ENCODE results near the gene MARK3.

Gene MARK3

GRCh38 chr14:103443111-103443510 is 57.9 kb downstream of the MARK3 start:
- Histone ChIP-seq H3K27ac (ENCODE audit: low read depth, low read length) (no peak overlapping the region), H3K27me3 (ENCODE audit: control insufficient read depth, insufficient read depth, low read length) (no peaks in the 10 kb centered on the region), H3K4me3 (ENCODE audit: low read depth, low read length) (no peak overlapping the region), H3K4me1 (ENCODE audit: control insufficient read depth, insufficient read depth, low read length) (peaks cover 21% of the 10 kb centered on the region), H3K9me3 (ENCODE audit: control insufficient read depth, insufficient read depth, low read depth, low read length) (no peaks in the 10 kb centered on the region), H3K36me3 (ENCODE audit: control insufficient read depth, insufficient read depth, low read length) (peaks cover 10% of the 10 kb centered on the region), H3K9ac (ENCODE audit: low read length) (no peak overlapping the region)

GRCh38 chr14:103444837-103445524 is 59.8 kb downstream of the MARK3 start:
- no peaks in the 10 kb centered on the region; the same call in 1 of the 2 replicates for H3K36me3 ChIP-seq (ENCODE audit: control insufficient read depth, insufficient read depth, low read length)
- H3K4me3 ChIP-seq (ENCODE audit: low read depth, low read length) = no peak overlapping the region
- H3K27ac ChIP-seq (ENCODE audit: low read depth, low read length) = no peak overlapping the region
- no peak overlapping the region for H3K9ac ChIP-seq (ENCODE audit: low read length)
- H3K9me3 ChIP-seq (ENCODE audit: control insufficient read depth, insufficient read depth, low read depth, low read length) = no peaks in the 10 kb centered on the region
- H3K27me3 ChIP-seq (ENCODE audit: control insufficient read depth, insufficient read depth, low read length) = no peaks in the 10 kb centered on the region
- peaks cover 21% of the 10 kb centered on the region for H3K4me1 ChIP-seq (ENCODE audit: control insufficient read depth, insufficient read depth, low read length)

- Histone ChIP-seq H3K4me3 (ENCODE audit: low read depth, low read length) (no peak overlapping the region), H3K27me3 (ENCODE audit: control insufficient read depth, insufficient read depth, low read length) (no peaks in the 10 kb centered on the region), H3K36me3 (ENCODE audit: control insufficient read depth, insufficient read depth, low read length) (no peaks in the 10 kb centered on the region), H3K27ac (ENCODE audit: low read depth, low read length) (no peak overlapping the region), H3K4me1 (ENCODE audit: control insufficient read depth, insufficient read depth, low read length) (peaks cover 21% of the 10 kb centered on the region), H3K9ac (ENCODE audit: low read length) (no peak overlapping the region), H3K9me3 (ENCODE audit: control insufficient read depth, insufficient read depth, low read depth, low read length) (no peaks in the 10 kb centered on the region)
Observed at GRCh38 chr14:103445806-103446205, 60.6 kb downstream of the MARK3 start.

GRCh38 chr14:103448097-103448496 is 62.9 kb downstream of the MARK3 start:
- H3K27me3 ChIP-seq (ENCODE audit: control insufficient read depth, insufficient read depth, low read length) = no peaks in the 10 kb centered on the region
- H3K9me3 ChIP-seq (ENCODE audit: control insufficient read depth, insufficient read depth, low read depth, low read length) = no peaks in the 10 kb centered on the region
- H3K27ac ChIP-seq (ENCODE audit: low read depth, low read length) = no peak overlapping the region
- H3K9ac ChIP-seq (ENCODE audit: low read length) = no peak overlapping the region
- no peak overlapping the region for H3K4me3 ChIP-seq (ENCODE audit: low read depth, low read length)
- H3K36me3 ChIP-seq (ENCODE audit: control insufficient read depth, insufficient read depth, low read length) = peaks cover 6% of the 10 kb centered on the region; the same call in 1 of the 2 replicates
- peaks cover 21% of the 10 kb centered on the region for H3K4me1 ChIP-seq (ENCODE audit: control insufficient read depth, insufficient read depth, low read length)

GRCh38 chr14:103449634-103450161 is 64.5 kb downstream of the MARK3 start:
- Histone ChIP-seq H3K4me1 (ENCODE audit: control insufficient read depth, insufficient read depth, low read length) (peaks cover 20% of the 10 kb centered on the region), H3K9ac (ENCODE audit: low read length) (no peak overlapping the region), H3K36me3 (ENCODE audit: control insufficient read depth, insufficient read depth, low read length) (peaks cover 7% of the 10 kb centered on the region; the same call in 1 of the 2 replicates), H3K27ac (ENCODE audit: low read depth, low read length) (no peak overlapping the region), H3K4me3 (ENCODE audit: low read depth, low read length) (no peak overlapping the region), H3K27me3 (ENCODE audit: control insufficient read depth, insufficient read depth, low read length) (no peaks in the 10 kb centered on the region), H3K9me3 (ENCODE audit: control insufficient read depth, insufficient read depth, low read depth, low read length) (no peaks in the 10 kb centered on the region)

- Histone ChIP-seq H3K4me1 (ENCODE audit: control insufficient read depth, insufficient read depth, low read length) (peaks cover 12% of the 10 kb centered on the region), H3K9ac (ENCODE audit: low read length) (no peak overlapping the region), H3K27ac (ENCODE audit: low read depth, low read length) (no peak overlapping the region), H3K4me3 (ENCODE audit: low read depth, low read length) (no peak overlapping the region), H3K27me3 (ENCODE audit: control insufficient read depth, insufficient read depth, low read length) (no peaks in the 10 kb centered on the region), H3K9me3 (ENCODE audit: control insufficient read depth, insufficient read depth, low read depth, low read length) (no peaks in the 10 kb centered on the region), H3K36me3 (ENCODE audit: control insufficient read depth, insufficient read depth, low read length) (peaks cover 11% of the 10 kb centered on the region)
Observed at GRCh38 chr14:103450416-103450815, 65.2 kb downstream of the MARK3 start.

- H3K9ac ChIP-seq (ENCODE audit: low read length) = no peak overlapping the region
- peaks cover 13% of the 10 kb centered on the region; the same call in 1 of the 2 replicates for H3K4me1 ChIP-seq (ENCODE audit: control insufficient read depth, insufficient read depth, low read length)
- no peaks in the 10 kb centered on the region for H3K27me3 ChIP-seq (ENCODE audit: control insufficient read depth, insufficient read depth, low read length)
- H3K4me3 ChIP-seq (ENCODE audit: low read depth, low read length) = no peak overlapping the region
- peaks cover 11% of the 10 kb centered on the region for H3K36me3 ChIP-seq (ENCODE audit: control insufficient read depth, insufficient read depth, low read length)
- no peak overlapping the region for H3K27ac ChIP-seq (ENCODE audit: low read depth, low read length)
- no peaks in the 10 kb centered on the region for H3K9me3 ChIP-seq (ENCODE audit: control insufficient read depth, insufficient read depth, low read depth, low read length)
Observed at GRCh38 chr14:103451401-103451800, 66.2 kb downstream of the MARK3 start.

- Histone ChIP-seq H3K9me3 (ENCODE audit: control insufficient read depth, insufficient read depth, low read depth, low read length) (no peaks in the 10 kb centered on the region), H3K4me3 (ENCODE audit: low read depth, low read length) (no peak overlapping the region), H3K9ac (ENCODE audit: low read length) (no peak overlapping the region), H3K4me1 (ENCODE audit: control insufficient read depth, insufficient read depth, low read length) (peaks cover 6% of the 10 kb centered on the region; the same call in 1 of the 2 replicates), H3K27ac (ENCODE audit: low read depth, low read length) (no peak overlapping the region), H3K36me3 (ENCODE audit: control insufficient read depth, insufficient read depth, low read length) (peaks cover 11% of the 10 kb centered on the region), H3K27me3 (ENCODE audit: control insufficient read depth, insufficient read depth, low read length) (no peaks in the 10 kb centered on the region)
Observed at GRCh38 chr14:103453791-103454190, 68.6 kb downstream of the MARK3 start.

GRCh38 chr14:103456167-103456835 is 71.1 kb downstream of the MARK3 start:
- Histone ChIP-seq H3K27me3 (ENCODE audit: control insufficient read depth, insufficient read depth, low read length) (no peaks in the 10 kb centered on the region), H3K27ac (ENCODE audit: low read depth, low read length) (no peak overlapping the region), H3K4me1 (ENCODE audit: control insufficient read depth, insufficient read depth, low read length) (peaks cover 6% of the 10 kb centered on the region; the same call in 1 of the 2 replicates), H3K9me3 (ENCODE audit: control insufficient read depth, insufficient read depth, low read depth, low read length) (no peaks in the 10 kb centered on the region), H3K4me3 (ENCODE audit: low read depth, low read length) (no peak overlapping the region), H3K9ac (ENCODE audit: low read length) (no peak overlapping the region), H3K36me3 (ENCODE audit: control insufficient read depth, insufficient read depth, low read length) (peaks cover 16% of the 10 kb centered on the region)

- no peak overlapping the region for H3K4me3 ChIP-seq (ENCODE audit: low read depth, low read length)
- H3K9ac ChIP-seq (ENCODE audit: low read length) = no peak overlapping the region
- peaks cover 38% of the 10 kb centered on the region for H3K36me3 ChIP-seq (ENCODE audit: control insufficient read depth, insufficient read depth, low read length)
- H3K27ac ChIP-seq (ENCODE audit: low read depth, low read length) = no peak overlapping the region
- peaks cover 6% of the 10 kb centered on the region; the same call in 1 of the 2 replicates for H3K4me1 ChIP-seq (ENCODE audit: control insufficient read depth, insufficient read depth, low read length)
- H3K9me3 ChIP-seq (ENCODE audit: control insufficient read depth, insufficient read depth, low read depth, low read length) = no peaks in the 10 kb centered on the region
- H3K27me3 ChIP-seq (ENCODE audit: control insufficient read depth, insufficient read depth, low read length) = no peaks in the 10 kb centered on the region
Observed at GRCh38 chr14:103460415-103460814, 75.2 kb downstream of the MARK3 start.

GRCh38 chr14:103463149-103463548 is 77.9 kb downstream of the MARK3 start:
- Histone ChIP-seq H3K9ac (ENCODE audit: low read length) (no peak overlapping the region), H3K9me3 (ENCODE audit: control insufficient read depth, insufficient read depth, low read depth, low read length) (no peaks in the 10 kb centered on the region), H3K4me1 (ENCODE audit: control insufficient read depth, insufficient read depth, low read length) (no peaks in the 10 kb centered on the region), H3K36me3 (ENCODE audit: control insufficient read depth, insufficient read depth, low read length) (peaks cover 61% of the 10 kb centered on the region), H3K27ac (ENCODE audit: low read depth, low read length) (no peak overlapping the region), H3K27me3 (ENCODE audit: control insufficient read depth, insufficient read depth, low read length) (no peaks in the 10 kb centered on the region), H3K4me3 (ENCODE audit: low read depth, low read length) (no peak overlapping the region)
